ENCODE results near the gene RFXAP. TPM values are rescaled to one million over a fixed set of nuclear protein-coding genes. Genes with fewer than 3 reads are reported as not detected.

RFXAP gene
- polyA plus RNA-seq, 4 donors = 14.5 to 28.4 (median 17.8) TPM

DNA sequence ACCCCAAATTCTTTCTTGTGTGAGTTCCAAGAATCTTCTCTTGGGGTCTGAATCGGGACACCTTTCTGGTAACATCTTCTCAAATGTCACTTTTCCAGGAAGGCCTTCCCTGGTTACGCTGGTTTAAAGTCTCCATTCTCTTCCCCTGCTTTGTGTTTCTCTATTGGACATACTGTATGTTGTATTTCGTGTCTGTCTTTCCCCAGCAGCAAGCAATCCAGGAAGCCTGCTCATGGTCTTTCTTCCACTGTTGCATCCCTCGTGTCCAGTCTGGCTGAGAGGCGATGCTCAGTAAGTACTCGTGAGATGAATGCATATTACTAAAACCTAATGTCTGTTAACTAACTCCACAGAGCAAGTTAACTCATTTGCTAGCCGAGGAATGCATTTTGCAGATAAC lies 43.7 kb downstream of the RFXAP start:
- DNase-seq (ENCODE audit: low read depth in 4 of 4, low spot score in 3 of 4) = no peak

DNA sequence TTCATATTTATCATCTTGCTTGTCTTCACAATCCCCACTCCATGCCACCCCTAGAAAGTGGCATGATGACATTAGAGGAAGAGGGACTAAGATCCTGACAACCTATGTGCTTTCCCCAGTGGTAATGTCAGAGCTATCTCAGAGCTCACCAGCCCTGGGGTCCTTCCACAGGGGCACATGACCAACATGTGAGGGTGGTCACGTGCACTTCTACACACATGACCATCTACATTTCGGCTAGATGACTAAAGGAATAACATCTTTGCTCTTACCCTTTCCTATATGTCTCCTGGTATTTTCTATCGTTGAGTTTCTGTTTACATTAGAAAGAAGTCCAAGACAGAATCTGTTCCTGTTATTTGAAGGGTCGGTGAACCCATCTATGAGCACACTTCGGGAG lies 46.2 kb downstream of the RFXAP start:
- no peak for DNase-seq (ENCODE audit: low read depth in 4 of 4, low spot score in 3 of 4)

DNA sequence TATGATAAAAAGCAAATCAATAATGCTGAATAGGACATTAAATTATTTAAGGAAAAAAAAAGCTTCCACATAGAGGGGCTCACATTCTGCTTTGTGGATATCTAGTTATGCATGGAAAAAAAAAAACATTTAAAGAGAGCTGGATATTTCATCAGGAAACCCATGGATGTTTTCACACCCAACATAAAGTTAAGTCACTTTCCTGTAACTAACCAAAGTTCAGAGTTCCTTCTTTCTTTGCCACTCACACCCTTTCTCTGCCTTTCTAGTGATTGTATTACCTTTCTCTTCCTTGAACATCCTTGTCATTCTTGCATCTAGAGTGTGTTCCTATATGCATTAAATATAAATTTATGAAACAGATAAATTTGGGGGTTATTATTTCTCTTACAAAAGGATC lies 47.2 kb downstream of the RFXAP start:
- no peak for DNase-seq (ENCODE audit: low read depth in 4 of 4, low spot score in 3 of 4)

DNA sequence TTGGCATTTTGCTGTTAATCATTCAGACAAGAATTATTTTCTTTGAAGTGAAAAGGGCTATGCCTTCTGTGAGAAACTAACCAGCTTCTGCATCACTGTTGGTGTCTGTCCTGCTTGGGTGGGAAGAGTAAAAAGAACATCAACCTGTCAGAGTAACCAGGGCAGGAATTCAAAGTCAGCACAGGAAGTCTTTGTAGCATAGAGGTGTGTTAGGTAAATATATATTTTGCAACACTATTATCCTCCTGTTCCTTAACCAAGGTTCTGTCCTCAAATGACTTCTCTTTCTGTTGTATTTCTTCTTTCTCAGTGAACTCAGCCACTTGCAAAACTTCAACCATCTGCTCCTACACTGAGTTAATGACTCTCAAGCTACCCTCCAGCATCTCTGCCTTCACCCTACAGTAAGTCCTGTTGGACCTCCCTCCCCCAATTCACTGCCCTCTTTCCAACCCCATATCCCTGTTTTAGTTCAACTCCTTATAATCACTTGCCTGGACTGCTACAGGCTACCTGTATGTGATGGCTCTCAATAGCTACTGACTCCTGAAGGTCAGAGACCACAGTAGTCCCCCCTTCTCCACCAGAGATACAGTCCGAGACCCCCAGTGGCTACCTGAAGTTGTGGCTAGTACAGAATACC lies 51.1 kb downstream of the RFXAP start:
- no peak for DNase-seq (ENCODE audit: low read depth in 4 of 4, low spot score in 3 of 4)

DNA sequence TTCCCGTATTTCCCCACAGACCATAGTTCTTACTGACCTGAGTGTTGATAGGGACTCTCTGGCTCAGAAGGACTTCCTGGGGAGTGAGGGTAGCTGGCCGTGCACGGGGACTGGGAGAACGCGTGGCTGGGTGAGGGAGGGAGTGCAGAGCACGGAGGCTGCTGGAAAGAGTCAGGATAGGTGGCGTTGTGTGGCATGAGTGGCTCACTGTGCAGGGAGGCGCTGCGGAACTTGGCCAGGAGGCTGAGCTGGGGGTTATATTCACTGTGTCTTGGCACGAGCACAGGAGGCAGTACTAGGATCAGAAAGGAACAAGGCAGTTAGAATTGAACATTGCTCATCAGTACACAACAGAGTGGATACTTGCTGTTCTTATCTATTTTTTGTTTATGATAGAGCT lies 53.6 kb downstream of the RFXAP start:
- no peak for DNase-seq (ENCODE audit: low read depth in 4 of 4, low spot score in 3 of 4)

DNA sequence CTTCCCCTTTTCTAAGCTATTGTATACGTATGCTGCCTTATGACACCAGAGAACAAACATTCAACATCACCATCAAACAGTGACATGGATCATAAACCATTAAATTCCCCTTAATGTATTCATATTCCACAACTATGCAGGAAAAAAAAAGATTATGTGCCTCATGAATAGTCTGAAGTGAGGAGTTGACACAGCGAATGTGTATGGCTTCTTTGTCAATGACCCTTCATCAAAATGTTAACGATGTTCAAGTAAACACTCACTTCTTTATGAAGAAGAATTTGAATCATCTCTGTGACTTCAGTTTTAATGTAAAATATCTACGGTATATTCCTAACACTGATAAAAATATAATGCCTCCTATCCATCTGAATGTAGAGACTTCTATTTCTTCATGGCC lies 56.4 kb downstream of the RFXAP start:
- no peak for DNase-seq (ENCODE audit: low read depth in 4 of 4, low spot score in 3 of 4)

DNA sequence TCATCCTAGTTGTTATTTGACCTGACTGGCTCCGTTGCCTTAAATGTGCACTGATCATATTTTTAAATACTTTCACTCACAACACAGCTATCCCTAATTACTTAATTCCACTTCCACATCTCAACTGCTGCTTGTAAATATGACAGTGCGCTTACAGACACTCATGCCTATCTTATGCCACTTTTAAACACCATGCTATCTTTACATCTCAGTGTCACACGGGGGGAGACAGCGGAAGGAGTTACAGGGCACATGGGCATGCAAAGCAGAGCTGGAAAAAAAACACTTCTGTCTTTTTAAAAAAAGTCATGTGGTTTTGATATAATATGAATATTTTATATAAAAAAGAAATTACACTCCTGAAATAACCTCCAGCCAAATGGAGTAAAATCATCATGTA lies 56.9 kb downstream of the RFXAP start:
- no peak for DNase-seq (ENCODE audit: low read depth in 4 of 4, low spot score in 3 of 4)

Other genes starting within 250 kb of the RFXAP start
- gene SERTM1, start 145.2 kb upstream of the RFXAP start, polyA plus RNA-seq (ENCODE audit: insufficient read length in 4 of 4) = 1 to 10 TPM in 1 of 4 donors, under 1 TPM in 3; 0.23 to 2.9 (median 0.85) TPM
- gene SMAD9, start 101.0 kb downstream of the RFXAP start, polyA plus RNA-seq (ENCODE audit: insufficient read length in 4 of 4) = 10 to 100 TPM; 27.3 to 33.7 (median 32.8) TPM
- gene ALG5, start 180.1 kb downstream of the RFXAP start, polyA plus RNA-seq (ENCODE audit: insufficient read length in 4 of 4) = 10 to 100 TPM; 40.0 to 67.2 (median 56.7) TPM
- gene EXOSC8, start 181.6 kb downstream of the RFXAP start, polyA plus RNA-seq (ENCODE audit: insufficient read length in 4 of 4) = 10 to 100 TPM; 64.8 to 82.1 (median 70.5) TPM
- gene SUPT20H, start 240.5 kb downstream of the RFXAP start, polyA plus RNA-seq (ENCODE audit: insufficient read length in 4 of 4) = 100 to 1,000 TPM in 1 of 4 donors, 10 to 100 TPM in 3; 90.2 to 116 (median 97.9) TPM

All from left renal pelvis (tissue), 4 donors.